SK-N-SH (cell line): Measurements from ENCODE around the gene PCDHB11.
"Not testable (repeated sequence)": the region's sequence is repeated elsewhere in the genome, so short reads cannot be mapped to it uniquely, and the experiment has no call there.

Source experiments
- RCOR1 ChIP-seq: fragments of 150-350 bp; IDR thresholded peaks from 2 replicates; pipeline ENCODE4 v1.6.1; 2017; ENCODE audit warnings: antibody characterized with exemption, low read length
- TF ChIP-seq, protein P1 (sequence below): fragments of 200-600 bp; sonication (generic); IDR thresholded peaks from 2 replicates; pipeline ENCODE4 v1.6.1; 2017; ENCODE audit warnings: antibody characterized with exemption, mild to moderate bottlenecking, moderate library complexity

DNA sequence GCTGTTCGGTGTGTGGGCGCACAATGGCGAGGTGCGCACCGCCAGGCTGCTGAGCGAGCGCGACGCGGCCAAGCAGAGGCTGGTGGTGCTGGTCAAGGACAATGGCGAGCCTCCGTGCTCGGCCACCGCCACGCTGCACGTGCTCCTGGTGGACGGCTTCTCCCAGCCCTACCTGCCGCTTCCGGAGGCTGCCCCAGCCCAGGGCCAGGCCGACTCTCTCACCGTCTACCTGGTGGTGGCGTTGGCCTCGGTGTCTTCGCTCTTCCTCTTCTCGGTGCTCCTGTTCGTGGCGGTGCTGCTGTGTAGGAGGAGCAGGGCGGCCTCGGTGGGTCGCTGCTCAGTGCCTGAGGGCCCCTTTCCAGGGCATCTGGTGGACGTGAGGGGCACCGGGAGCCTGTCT lies 19.6 kb upstream of the PCDHB11 start:
- TF ChIP-seq, protein P1, sequence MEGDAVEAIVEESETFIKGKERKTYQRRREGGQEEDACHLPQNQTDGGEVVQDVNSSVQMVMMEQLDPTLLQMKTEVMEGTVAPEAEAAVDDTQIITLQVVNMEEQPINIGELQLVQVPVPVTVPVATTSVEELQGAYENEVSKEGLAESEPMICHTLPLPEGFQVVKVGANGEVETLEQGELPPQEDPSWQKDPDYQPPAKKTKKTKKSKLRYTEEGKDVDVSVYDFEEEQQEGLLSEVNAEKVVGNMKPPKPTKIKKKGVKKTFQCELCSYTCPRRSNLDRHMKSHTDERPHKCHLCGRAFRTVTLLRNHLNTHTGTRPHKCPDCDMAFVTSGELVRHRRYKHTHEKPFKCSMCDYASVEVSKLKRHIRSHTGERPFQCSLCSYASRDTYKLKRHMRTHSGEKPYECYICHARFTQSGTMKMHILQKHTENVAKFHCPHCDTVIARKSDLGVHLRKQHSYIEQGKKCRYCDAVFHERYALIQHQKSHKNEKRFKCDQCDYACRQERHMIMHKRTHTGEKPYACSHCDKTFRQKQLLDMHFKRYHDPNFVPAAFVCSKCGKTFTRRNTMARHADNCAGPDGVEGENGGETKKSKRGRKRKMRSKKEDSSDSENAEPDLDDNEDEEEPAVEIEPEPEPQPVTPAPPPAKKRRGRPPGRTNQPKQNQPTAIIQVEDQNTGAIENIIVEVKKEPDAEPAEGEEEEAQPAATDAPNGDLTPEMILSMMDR: not testable (repeated sequence)
- TF ChIP-seq RCOR1: not testable (repeated sequence)
